ENCODE data around the gene CAVIN1.
A peak's percentile ranks its signal among the peaks of the same experiment; 100 is the strongest.
"Not testable (repeated sequence)": the region's sequence is repeated elsewhere in the genome, so short reads cannot be mapped to it uniquely, and the experiment has no call there.

Gene CAVIN1

GRCh38 chr17:42449838-42450237 lies 26.8 kb upstream of the CAVIN1 start:
- not testable (repeated sequence) for H4K91ac ChIP-seq (ENCODE audit: low read depth, low read length); H3K4ac ChIP-seq (ENCODE audit: low read depth, low read length); H4K12ac ChIP-seq (ENCODE audit: low read depth, low read length); H3K9ac ChIP-seq (ENCODE audit: low read length); H3K4me3 ChIP-seq (ENCODE audit: low read depth, low read length); H3K4me2 ChIP-seq (ENCODE audit: low read length); DNase-seq; H3K36me3 ChIP-seq (ENCODE audit: control insufficient read depth in 1 of 2, insufficient read depth in 2 of 2, low read length in 2 of 2); H2BK12ac ChIP-seq (ENCODE audit: low read length); H3K79me2 ChIP-seq (ENCODE audit: control insufficient read depth, insufficient read depth, low read length, poor library complexity); H4K8ac ChIP-seq (ENCODE audit: low read depth, low read length); H2AK5ac ChIP-seq (ENCODE audit: low read length); H3K14ac ChIP-seq (ENCODE audit: low read length); H3K23ac ChIP-seq (ENCODE audit: low read length); H2BK5ac ChIP-seq (ENCODE audit: low read depth, low read length, poor library complexity); H3K9me3 ChIP-seq (ENCODE audit: insufficient read depth, low read depth, low read length); H3K27ac ChIP-seq (ENCODE audit: low read depth, low read length); H3K4me1 ChIP-seq (ENCODE audit: control insufficient read depth in 1 of 2, insufficient read depth in 2 of 2, low read length in 2 of 2); H2AFZ ChIP-seq (ENCODE audit: insufficient read depth, low read length, poor library complexity); H3K27me3 ChIP-seq (ENCODE audit: insufficient read depth, low read length); H3K18ac ChIP-seq (ENCODE audit: low read length); H2BK120ac ChIP-seq (ENCODE audit: insufficient read depth, low read length, poor library complexity); H3K79me1 ChIP-seq (ENCODE audit: low read length)
- WGBS (ENCODE audit: extremely low coverage, insufficient coverage, insufficient read length): no CpG with 5 or more reads among the region's 2 CpGs

- not testable (repeated sequence) for H3K4ac ChIP-seq (ENCODE audit: low read depth, low read length); H3K4me2 ChIP-seq (ENCODE audit: low read length)
- WGBS (ENCODE audit: extremely low coverage, insufficient coverage, insufficient read length): no CpG with 5 or more reads among the region's 27 CpGs
Observed at GRCh38 chr17:42449176-42449575, 26.1 kb upstream of the CAVIN1 start.

GRCh38 chr17:42442196-42442565 lies 19.1 kb upstream of the CAVIN1 start:
- H2AFZ ChIP-seq (ENCODE audit: insufficient read depth, low read length, poor library complexity): no peak overlapping the region

More at GRCh38 chr17:42449176-42449575, 26.1 kb upstream of the CAVIN1 start:
- H4K91ac ChIP-seq (ENCODE audit: low read depth, low read length); H2AK5ac ChIP-seq (ENCODE audit: low read length); DNase-seq; H3K79me2 ChIP-seq (ENCODE audit: control insufficient read depth, insufficient read depth, low read length, poor library complexity); H3K23ac ChIP-seq (ENCODE audit: low read length); H2BK120ac ChIP-seq (ENCODE audit: insufficient read depth, low read length, poor library complexity); H3K4me3 ChIP-seq (ENCODE audit: low read depth, low read length); H2BK12ac ChIP-seq (ENCODE audit: low read length); H3K27me3 ChIP-seq (ENCODE audit: insufficient read depth, low read length); H4K12ac ChIP-seq (ENCODE audit: low read depth, low read length); H3K14ac ChIP-seq (ENCODE audit: low read length); H3K27ac ChIP-seq (ENCODE audit: low read depth, low read length); H3K18ac ChIP-seq (ENCODE audit: low read length); H2AFZ ChIP-seq (ENCODE audit: insufficient read depth, low read length, poor library complexity); H3K9me3 ChIP-seq (ENCODE audit: insufficient read depth, low read depth, low read length); H3K36me3 ChIP-seq (ENCODE audit: control insufficient read depth in 1 of 2, insufficient read depth in 2 of 2, low read length in 2 of 2); H2BK5ac ChIP-seq (ENCODE audit: low read depth, low read length, poor library complexity); H3K4me1 ChIP-seq (ENCODE audit: control insufficient read depth in 1 of 2, insufficient read depth in 2 of 2, low read length in 2 of 2); H3K9ac ChIP-seq (ENCODE audit: low read length); H4K8ac ChIP-seq (ENCODE audit: low read depth, low read length); H3K79me1 ChIP-seq (ENCODE audit: low read length): not testable (repeated sequence)

GRCh38 chr17:42441371-42442195 lies 18.5 kb upstream of the CAVIN1 start:
- H3K4me1 ChIP-seq (ENCODE audit: control insufficient read depth in 1 of 2, insufficient read depth in 2 of 2, low read length in 2 of 2): no peaks in the 10 kb centered on the region
- H4K91ac ChIP-seq (ENCODE audit: low read depth, low read length): peak overlapping the region; percentile 14
- H2AK5ac ChIP-seq (ENCODE audit: low read length): no peak overlapping the region
- H3K36me3 ChIP-seq (ENCODE audit: control insufficient read depth in 1 of 2, insufficient read depth in 2 of 2, low read length in 2 of 2): no peaks in the 10 kb centered on the region
- H3K79me1 ChIP-seq (ENCODE audit: low read length): no peaks in the 10 kb centered on the region
- H3K4me2 ChIP-seq (ENCODE audit: low read length): no peak overlapping the region
- H2AFZ ChIP-seq (ENCODE audit: insufficient read depth, low read length, poor library complexity): no peak overlapping the region
- H2BK5ac ChIP-seq (ENCODE audit: low read depth, low read length, poor library complexity): no peak overlapping the region
- H3K79me2 ChIP-seq (ENCODE audit: control insufficient read depth, insufficient read depth, low read length, poor library complexity): no peaks in the 10 kb centered on the region
- no peak overlapping the region for H4K12ac ChIP-seq (ENCODE audit: low read depth, low read length)
- no peak overlapping the region for H3K18ac ChIP-seq (ENCODE audit: low read length)
- no peak overlapping the region for H3K4me3 ChIP-seq (ENCODE audit: low read depth, low read length)
- DNase-seq: no peak
- H3K4ac ChIP-seq (ENCODE audit: low read depth, low read length): no peak overlapping the region
- H3K27me3 ChIP-seq (ENCODE audit: insufficient read depth, low read length): no peaks in the 10 kb centered on the region
- WGBS (ENCODE audit: extremely low coverage, insufficient coverage, insufficient read length): no CpG with 5 or more reads among the region's 7 CpGs
- H4K8ac ChIP-seq (ENCODE audit: low read depth, low read length): no peak overlapping the region
- H2BK12ac ChIP-seq (ENCODE audit: low read length): peak overlapping the region; percentile 64
- no peak overlapping the region for H2BK120ac ChIP-seq (ENCODE audit: insufficient read depth, low read length, poor library complexity)
- H3K23ac ChIP-seq (ENCODE audit: low read length): no peak overlapping the region
- no peak overlapping the region for H3K27ac ChIP-seq (ENCODE audit: low read depth, low read length)
- no peak overlapping the region for H3K14ac ChIP-seq (ENCODE audit: low read length)
- H3K9ac ChIP-seq (ENCODE audit: low read length): no peak overlapping the region
- no peaks in the 10 kb centered on the region for H3K9me3 ChIP-seq (ENCODE audit: insufficient read depth, low read depth, low read length)

More at GRCh38 chr17:42442196-42442565, 19.1 kb upstream of the CAVIN1 start:
- Histone ChIP-seq H3K23ac (ENCODE audit: low read length) (no peak overlapping the region), H2BK120ac (ENCODE audit: insufficient read depth, low read length, poor library complexity) (no peak overlapping the region), H3K14ac (ENCODE audit: low read length) (no peak overlapping the region), H3K79me1 (ENCODE audit: low read length) (no peaks in the 10 kb centered on the region), H2AK5ac (ENCODE audit: low read length) (no peak overlapping the region), H2BK5ac (ENCODE audit: low read depth, low read length, poor library complexity) (no peak overlapping the region), H3K4me3 (ENCODE audit: low read depth, low read length) (no peak overlapping the region), H3K36me3 (ENCODE audit: control insufficient read depth in 1 of 2, insufficient read depth in 2 of 2, low read length in 2 of 2) (no peaks in the 10 kb centered on the region), H3K79me2 (ENCODE audit: control insufficient read depth, insufficient read depth, low read length, poor library complexity) (no peaks in the 10 kb centered on the region), H4K91ac (ENCODE audit: low read depth, low read length) (no peak overlapping the region), H3K18ac (ENCODE audit: low read length) (no peak overlapping the region), H3K4me1 (ENCODE audit: control insufficient read depth in 1 of 2, insufficient read depth in 2 of 2, low read length in 2 of 2) (no peaks in the 10 kb centered on the region), H3K4ac (ENCODE audit: low read depth, low read length) (no peak overlapping the region), H3K27me3 (ENCODE audit: insufficient read depth, low read length) (no peaks in the 10 kb centered on the region), H4K12ac (ENCODE audit: low read depth, low read length) (no peak overlapping the region), H3K27ac (ENCODE audit: low read depth, low read length) (no peak overlapping the region), H3K9me3 (ENCODE audit: insufficient read depth, low read depth, low read length) (no peaks in the 10 kb centered on the region), H4K8ac (ENCODE audit: low read depth, low read length) (no peak overlapping the region), H3K4me2 (ENCODE audit: low read length) (no peak overlapping the region), H2BK12ac (ENCODE audit: low read length) (no peak overlapping the region), H3K9ac (ENCODE audit: low read length) (no peak overlapping the region)
- DNase-seq: no peak
- WGBS (ENCODE audit: extremely low coverage, insufficient coverage, insufficient read length): no CpG with 5 or more reads among the region's 5 CpGs

All from trophoblast cell (in vitro differentiated cells and primary cell).